Neural cell (in vitro differentiated cells): Measurements from ENCODE around the gene NEU3. TPM values are rescaled to one million over a fixed set of nuclear protein-coding genes. Genes with fewer than 3 reads are reported as not detected.

Source experiments
- H2AFZ ChIP-seq: fragments of 200-600, 300-800 bp; sonication (generic), shearing (Covaris generic); 2 replicates; pipeline ENCODE4 v1.6.0; 2014; ENCODE audit warnings: low read depth, mild to moderate bottlenecking, antibody characterized with exemption, low read length, moderate library complexity
- H3F3A ChIP-seq: fragments of 200-600 bp; shearing (Covaris generic); 2 replicates; pipeline ENCODE4 v1.6.1; 2016; ENCODE audit warnings: mild to moderate bottlenecking, moderate library complexity, mixed read lengths, antibody characterized with exemption, low read length; ENCODE audit not compliant: insufficient read depth, poor library complexity, severe bottlenecking
- H3K27ac ChIP-seq: fragments of 200-600, 300-800 bp; sonication (generic), shearing (Covaris generic); 2 replicates; pipeline ENCODE4 v1.5.1; 2014; ENCODE audit warnings: mild to moderate bottlenecking, low read length, moderate library complexity
- H3K27me3 ChIP-seq: fragments of 300-800, 200-600 bp; sonication (generic), shearing (Covaris generic); 2 replicates; pipeline ENCODE4 v1.6.0; 2014; ENCODE audit warnings: mild to moderate bottlenecking, low read depth, low read length, moderate library complexity; ENCODE audit not compliant: insufficient read depth
- H3K36me3 ChIP-seq: fragments of 300-800, 200-600 bp; sonication (generic), shearing (Covaris generic); 2 replicates; pipeline ENCODE4 v1.5.1; 2014; ENCODE audit warnings: mild to moderate bottlenecking, antibody characterized with exemption, low read length, moderate library complexity; ENCODE audit not compliant: insufficient read depth
- H3K4me2 ChIP-seq: fragments of 300-800, 200-600 bp; sonication (generic), shearing (Covaris generic); 2 replicates; pipeline ENCODE4 v1.6.0; 2014; ENCODE audit warnings: mild to moderate bottlenecking, low read length
- H3K4me3 ChIP-seq: fragments of 300-800, 200-600 bp; sonication (generic), shearing (Covaris generic); 2 replicates; pipeline ENCODE4 v1.5.1; 2014; ENCODE audit warnings: mild to moderate bottlenecking, low read length, moderate library complexity
- H3K79me2 ChIP-seq: fragments of 200-600 bp; shearing (Covaris generic); replicated peaks from 2 replicates; pipeline ENCODE4 v1.6.0; 2014; ENCODE audit warnings: mild to moderate bottlenecking, low read length, moderate library complexity; ENCODE audit not compliant: insufficient read depth
- H3K9ac ChIP-seq: fragments of 300-800, 200-600 bp; sonication (generic), shearing (Covaris generic); 2 replicates; pipeline ENCODE4 v1.6.1; 2016; ENCODE audit warnings: mild to moderate bottlenecking, low read length, mixed read lengths
- H3K9me2 ChIP-seq: fragments of 200-600 bp; shearing (Covaris generic); 2 replicates; pipeline ENCODE4 v1.6.1; 2016; ENCODE audit warnings: mild to moderate bottlenecking, low read length, mixed read lengths; ENCODE audit not compliant: insufficient read depth
- H3K9me3 ChIP-seq: fragments of 200-600, 300-800 bp; sonication (generic), shearing (Covaris generic); 2 replicates; pipeline ENCODE4 v1.6.1; 2016; ENCODE audit warnings: mild to moderate bottlenecking, mixed run types, low read length, moderate library complexity, mixed read lengths
- H4K20me1 ChIP-seq: fragments of 200-600 bp; shearing (Covaris generic); 2 replicates; pipeline ENCODE4 v1.6.1; 2016; ENCODE audit warnings: mild to moderate bottlenecking, mixed run types; ENCODE audit not compliant: insufficient read depth
- CTCF ChIP-seq: fragments of 450-650 bp; IDR thresholded peaks from 2 replicates; pipeline ENCODE4 v1.5.1; 2014; ENCODE audit warnings: antibody characterized with exemption, mild to moderate bottlenecking, moderate library complexity; ENCODE audit not compliant: poor library complexity, severe bottlenecking
- EP300 ChIP-seq: fragments of 450-650 bp; conservative IDR thresholded peaks from 2 replicates; pipeline ENCODE4 v1.6.1; 2014; ENCODE audit warnings: antibody characterized with exemption, mild to moderate bottlenecking, moderate library complexity; ENCODE audit not compliant: poor library complexity, severe bottlenecking
- EZH2 ChIP-seq: fragments of 200-600, 300-800 bp; shearing (Covaris generic), sonication (generic); IDR thresholded peaks from 2 replicates; pipeline ENCODE4 v1.6.1; 2014; ENCODE audit warnings: antibody characterized with exemption, low read length, borderline replicate concordance, mild to moderate bottlenecking; ENCODE audit not compliant: insufficient read depth, poor library complexity, severe bottlenecking
- MXI1 ChIP-seq: fragments of 450-650 bp; conservative IDR thresholded peaks from 2 replicates; pipeline ENCODE4 v1.6.1; 2014; ENCODE audit warnings: antibody characterized with exemption, mild to moderate bottlenecking; ENCODE audit not compliant: poor library complexity, severe bottlenecking
- POLR2AphosphoS5 ChIP-seq: IDR thresholded peaks from 2 replicates; pipeline ENCODE4 v1.6.1; 2012
- RAD21 ChIP-seq: fragments of 450-650 bp; conservative IDR thresholded peaks from 2 replicates; pipeline ENCODE4 v1.6.1; 2014; ENCODE audit warnings: antibody characterized with exemption, mild to moderate bottlenecking, moderate library complexity
- REST ChIP-seq: IDR thresholded peaks from 2 replicates; pipeline ENCODE4 v1.6.1; 2012; ENCODE audit warnings: borderline replicate concordance
- SMC3 ChIP-seq: fragments of 450-650 bp; conservative IDR thresholded peaks from 2 replicates; pipeline ENCODE4 v1.6.1; 2014; ENCODE audit warnings: antibody characterized with exemption, mild to moderate bottlenecking, moderate library complexity; ENCODE audit not compliant: poor library complexity
- TAF1 ChIP-seq: IDR thresholded peaks from 2 replicates; pipeline ENCODE4 v1.6.1; 2012; ENCODE audit warnings: low read depth
- polyA plus RNA-seq: library from polyadenylated mRNA; depleted of rRNA; stranded (reverse); fragments of >200 nt; gene quantifications from 2 replicates; pipeline ENCODE4 v1.2.3, GENCODE V29; 2014

Gene NEU3
- polyA plus RNA-seq, 1 donor from 2014 or later: 16.9 TPM

GRCh38 chr11:75028321-75028720, 39.6 kb downstream of the NEU3 start:
- H3F3A ChIP-seq: no peaks in the 10 kb centered on the region
- no peak overlapping the region for H3K4me2 ChIP-seq
- no peaks in the 10 kb centered on the region for H3K9me2 ChIP-seq
- H3K27me3 ChIP-seq: no peaks in the 10 kb centered on the region
- no peaks in the 10 kb centered on the region for H4K20me1 ChIP-seq
- H3K27ac ChIP-seq: no peak overlapping the region
- no peaks in the 10 kb centered on the region for H3K9me3 ChIP-seq
- no peak for TF ChIP-seq REST
- no peak for TF ChIP-seq EZH2
- TF ChIP-seq RAD21: no peak
- TF ChIP-seq CTCF: no peak
- no peak for TF ChIP-seq SMC3
- TF ChIP-seq POLR2AphosphoS5: no peak
- TF ChIP-seq EP300: no peak
- no peak for TF ChIP-seq TAF1
- TF ChIP-seq MXI1: no peak
- no peak overlapping the region for H2AFZ ChIP-seq
- no peaks in the 10 kb centered on the region for H3K79me2 ChIP-seq
- H3K9ac ChIP-seq: no peak overlapping the region
- H3K36me3 ChIP-seq: no peaks in the 10 kb centered on the region
- no peak overlapping the region for H3K4me3 ChIP-seq

GRCh38 chr11:75028724-75029123, 40.0 kb downstream of the NEU3 start:
- H3K9ac ChIP-seq: no peak overlapping the region
- no peak for TF ChIP-seq MXI1
- no peak for TF ChIP-seq EZH2
- no peak for TF ChIP-seq EP300
- TF ChIP-seq RAD21: no peak
- TF ChIP-seq REST: no peak
- TF ChIP-seq TAF1: no peak
- TF ChIP-seq CTCF: no peak
- TF ChIP-seq POLR2AphosphoS5: no peak
- TF ChIP-seq SMC3: no peak
- no peak overlapping the region for H3K4me3 ChIP-seq
- H2AFZ ChIP-seq: no peak overlapping the region
- no peaks in the 10 kb centered on the region for H3K9me2 ChIP-seq
- H3K27ac ChIP-seq: no peak overlapping the region
- H3K27me3 ChIP-seq: no peaks in the 10 kb centered on the region
- no peaks in the 10 kb centered on the region for H3K79me2 ChIP-seq
- no peaks in the 10 kb centered on the region for H3K9me3 ChIP-seq
- no peaks in the 10 kb centered on the region for H3K36me3 ChIP-seq
- H3F3A ChIP-seq: no peaks in the 10 kb centered on the region
- no peak overlapping the region for H3K4me2 ChIP-seq
- H4K20me1 ChIP-seq: no peaks in the 10 kb centered on the region
